Duodenal mucosa (tissue), 2 donors: Measurements from ENCODE around the gene TMEM232.
"Not testable (repeated sequence)": the region's sequence is repeated elsewhere in the genome, so short reads cannot be mapped to it uniquely, and the experiment has no call there.

Experiments used
- H3K27ac ChIP-seq: one replicate; pipeline ENCODE4 v1.7.0; 2013; ENCODE audit warnings: low read depth, low read length
- H3K27me3 ChIP-seq, 2 donors: one replicate each; pipeline ENCODE4 v1.7.0; 2013; ENCODE audit warnings: low read length in 2 of 2, control low read depth in 1 of 2; ENCODE audit not compliant: insufficient read depth in 2 of 2, control insufficient read depth in 1 of 2
- H3K36me3 ChIP-seq, 2 donors: one replicate each; pipeline ENCODE4 v1.7.0; 2013; ENCODE audit warnings: low read length in 2 of 2, control low read depth in 1 of 2; ENCODE audit not compliant: insufficient read depth in 2 of 2, control insufficient read depth in 1 of 2
- H3K4me1 ChIP-seq, 2 donors: one replicate each; pipeline ENCODE4 v1.7.0; 2013; ENCODE audit warnings: low read length in 2 of 2, control low read depth in 1 of 2; ENCODE audit not compliant: insufficient read depth in 2 of 2, control insufficient read depth in 1 of 2
- H3K4me3 ChIP-seq, 2 donors: one replicate each; pipeline ENCODE4 v1.7.0; 2013; ENCODE audit warnings: low read length in 2 of 2, low read depth in 1 of 2
- H3K9ac ChIP-seq, 2 donors: one replicate each; pipeline ENCODE4 v1.7.0; 2013; ENCODE audit warnings: low read length in 2 of 2, low read depth in 1 of 2
- H3K9me3 ChIP-seq, 2 donors: one replicate each; pipeline ENCODE4 v1.7.0; 2013; ENCODE audit warnings: low read length in 2 of 2, control low read depth in 1 of 2; ENCODE audit not compliant: control insufficient read depth in 1 of 2

TMEM232 gene

GRCh38 chr5:110751902-110752762, 25.7 kb upstream of the TMEM232 start:
- Histone ChIP-seq H3K4me1 (peaks cover 0 to 3% of the 10 kb centered on the region in 2 donors), H3K27me3 (no peaks in the 10 kb centered on the region), H3K27ac (no peak overlapping the region), H3K36me3 (peaks cover 12 to 28% of the 10 kb centered on the region in 2 donors), H3K4me3 (no peak overlapping the region), H3K9me3 (no peaks in the 10 kb centered on the region), H3K9ac (no peak overlapping the region)

- Histone ChIP-seq H3K4me3 (peak within 1 kb of the TSS; percentile 94 to 96), H3K36me3 (no peaks in the 10 kb centered on the region)
These were observed 12.6 kb upstream of the TMEM232 start, which contains the start of gene SLC25A46 for GRCh38 chr5:110738812-110739651. Gene SLC25A46, plus strand, starts transcription at chr5:110739007. Its CDS starts 113 bp downstream, at chr5:110739120.

GRCh38 chr5:110738503-110738811, 12.0 kb upstream of the TMEM232 start:
- H3K4me3 ChIP-seq: peak overlapping the region; percentile 94 to 96
- H3K36me3 ChIP-seq: no peaks in the 10 kb centered on the region
- no peaks in the 10 kb centered on the region for H3K9me3 ChIP-seq
- peak overlapping the region; percentile 92 for H3K27ac ChIP-seq
- H3K27me3 ChIP-seq: no peaks in the 10 kb centered on the region
- peaks cover 8 to 23% of the 10 kb centered on the region in 2 donors for H3K4me1 ChIP-seq
- peak overlapping the region; percentile 91 for H3K9ac ChIP-seq

More at GRCh38 chr5:110738812-110739651, 12.6 kb upstream of the TMEM232 start, which contains the start of gene SLC25A46:
- H3K4me1 ChIP-seq: peaks cover 8 to 23% of the 10 kb centered on the region in 2 donors
- peak within 1 kb of the TSS; percentile 91 for H3K9ac ChIP-seq
- H3K27ac ChIP-seq: peak within 1 kb of the TSS; percentile 92
- no peaks in the 10 kb centered on the region for H3K27me3 ChIP-seq
- H3K9me3 ChIP-seq: no peaks in the 10 kb centered on the region

DNA sequence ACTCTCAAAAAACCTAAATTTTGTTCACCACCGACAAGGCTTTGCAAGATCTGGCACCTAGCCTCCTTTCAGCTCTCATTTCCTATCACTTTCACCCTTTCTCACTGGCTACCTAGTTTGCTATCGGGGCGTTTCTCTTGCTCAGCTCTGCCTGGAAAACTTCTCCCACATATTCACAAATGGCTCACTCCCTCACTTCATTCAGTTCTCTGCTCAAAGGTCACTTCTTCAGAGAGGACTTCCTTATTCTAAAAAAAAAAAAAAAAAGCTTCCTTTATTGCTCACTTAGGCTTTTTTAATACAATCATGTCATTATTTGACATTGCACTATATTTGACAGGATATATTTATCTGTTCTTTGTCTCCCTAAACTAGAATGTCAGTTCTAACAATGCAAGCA, 10.3 kb upstream of the TMEM232 start:
- peaks cover 8 to 23% of the 10 kb centered on the region in 2 donors for H3K4me1 ChIP-seq
- H3K4me3 ChIP-seq: peak overlapping the region; percentile 50 to 62
- no peaks in the 10 kb centered on the region for H3K27me3 ChIP-seq
- no peaks in the 10 kb centered on the region for H3K9me3 ChIP-seq
- peak overlapping the region; percentile 60 for H3K27ac ChIP-seq
- no peaks in the 10 kb centered on the region for H3K36me3 ChIP-seq
- peak overlapping the region; percentile 13 to 30 for H3K9ac ChIP-seq

DNA sequence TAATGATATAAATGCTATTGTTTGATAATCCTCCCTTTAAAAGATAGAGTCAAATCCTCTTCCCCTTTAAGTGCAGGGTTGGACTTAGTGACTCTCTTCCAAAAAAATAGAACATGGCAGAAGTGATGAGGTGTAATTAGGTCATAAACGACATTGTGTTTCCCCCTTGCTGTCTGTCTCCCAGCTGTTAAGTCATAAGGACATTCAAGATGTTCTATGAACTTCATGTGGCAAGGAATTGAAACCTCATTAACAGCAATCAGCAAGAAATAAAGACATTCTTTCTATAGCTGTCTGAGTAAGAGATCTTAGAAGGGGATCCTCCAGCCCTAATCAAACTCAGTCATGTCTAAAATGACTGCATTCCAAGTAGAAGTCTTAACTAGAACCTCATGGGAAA, 9.1 kb upstream of the TMEM232 start:
- Histone ChIP-seq H3K4me1 (peaks cover 8 to 23% of the 10 kb centered on the region in 2 donors), H3K27me3 (no peaks in the 10 kb centered on the region), H3K9ac (no peak overlapping the region), H3K9me3 (no peaks in the 10 kb centered on the region), H3K27ac (no peak overlapping the region), H3K36me3 (no peaks in the 10 kb centered on the region), H3K4me3 (no peak overlapping the region)

- H3K9ac ChIP-seq: no peak overlapping the region
- H3K9me3 ChIP-seq: no peaks in the 10 kb centered on the region
- no peaks in the 10 kb centered on the region for H3K27me3 ChIP-seq
- H3K4me1 ChIP-seq: peaks cover 4 to 17% of the 10 kb centered on the region in 2 donors
- no peak overlapping the region for H3K27ac ChIP-seq
- no peaks in the 10 kb centered on the region for H3K36me3 ChIP-seq
- no peak overlapping the region for H3K4me3 ChIP-seq
These were observed 7.6 kb upstream of the TMEM232 start for GRCh38 chr5:110734101-110734500.

DNA sequence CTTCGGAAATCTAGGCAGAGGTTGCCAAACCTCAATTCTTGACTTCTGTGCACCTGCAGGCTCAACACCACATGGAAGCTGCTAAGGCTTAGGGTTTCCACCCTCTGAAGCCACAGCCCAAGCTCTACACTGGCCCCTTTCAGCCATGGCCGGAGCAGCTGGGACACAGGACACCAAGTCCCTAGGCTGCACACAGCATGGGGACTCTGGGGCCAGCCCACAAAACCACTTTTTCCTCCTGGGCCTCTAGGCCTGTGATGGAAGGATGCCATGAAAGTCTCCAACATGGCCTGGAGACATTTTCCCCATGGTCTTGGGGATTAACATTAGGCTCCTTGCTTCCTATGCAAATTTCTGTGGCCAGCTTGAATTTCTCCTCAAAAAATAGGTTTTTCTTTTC, 5.0 kb upstream of the TMEM232 start:
- not testable (repeated sequence) for H3K9me3 ChIP-seq, H3K4me1 ChIP-seq, H3K27ac ChIP-seq, H3K9ac ChIP-seq, H3K4me3 ChIP-seq, H3K36me3 ChIP-seq, H3K27me3 ChIP-seq

DNA sequence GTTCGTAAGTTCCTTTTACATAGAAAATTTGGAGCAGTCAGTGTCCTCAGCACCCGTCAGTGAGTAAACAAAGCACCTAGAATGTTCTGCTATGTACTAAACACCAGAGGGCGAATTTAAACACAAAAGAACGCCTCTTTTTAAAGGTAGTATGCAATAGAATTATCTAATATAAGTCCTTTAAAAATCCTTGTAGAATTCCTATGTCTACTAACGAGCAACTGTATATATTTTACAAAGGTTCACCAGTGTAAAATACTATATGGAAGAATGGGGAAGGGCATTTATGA, 499 bp upstream of the TMEM232 start:
- peak overlapping the region; percentile 2 to 42 for H3K9ac ChIP-seq
- peak overlapping the region; percentile 78 to 80 for H3K4me3 ChIP-seq
- H3K27me3 ChIP-seq: no peaks in the 10 kb centered on the region
- H3K27ac ChIP-seq: no peak overlapping the region
- H3K9me3 ChIP-seq: no peaks in the 10 kb centered on the region
- no peaks in the 10 kb centered on the region for H3K4me1 ChIP-seq
- no peaks in the 10 kb centered on the region for H3K36me3 ChIP-seq

- Histone ChIP-seq H3K9me3 (no peaks in the 10 kb centered on the region), H3K4me1 (no peaks in the 10 kb centered on the region), H3K27ac (no peak overlapping the region), H3K4me3 (no peak overlapping the region), H3K36me3 (no peaks in the 10 kb centered on the region), H3K9ac (no peak overlapping the region), H3K27me3 (no peaks in the 10 kb centered on the region)
These were observed 8.2 kb downstream of the TMEM232 start for GRCh38 chr5:110718311-110718710.
